GM18519 (cell line): ENCODE measurements around the gene SIAH3.

Experiments used
- ATAC-seq: cut with Tn5 transposase; IDR thresholded peaks from one replicate; pipeline ENCODE4 v1.9.1; 2021; ENCODE audit warnings: mild to moderate bottlenecking, moderate library complexity; ENCODE audit not compliant: unreplicated experiment, low FRiP score

The SIAH3 gene

DNA sequence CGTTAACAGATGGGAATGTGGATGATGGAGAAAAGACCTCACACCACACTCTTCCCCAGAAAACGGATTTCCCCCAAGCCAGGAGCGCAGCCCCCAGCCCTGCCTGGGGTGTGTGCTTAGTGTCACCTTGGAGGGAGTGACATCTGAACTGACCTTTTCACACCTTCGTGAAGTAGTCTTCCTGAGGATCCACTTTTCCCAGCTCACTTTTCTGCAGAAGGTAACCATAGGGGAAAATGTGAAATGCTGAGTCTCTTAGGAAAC lies 26.2 kb downstream of the SIAH3 start:
- ATAC-seq, result no peak

DNA sequence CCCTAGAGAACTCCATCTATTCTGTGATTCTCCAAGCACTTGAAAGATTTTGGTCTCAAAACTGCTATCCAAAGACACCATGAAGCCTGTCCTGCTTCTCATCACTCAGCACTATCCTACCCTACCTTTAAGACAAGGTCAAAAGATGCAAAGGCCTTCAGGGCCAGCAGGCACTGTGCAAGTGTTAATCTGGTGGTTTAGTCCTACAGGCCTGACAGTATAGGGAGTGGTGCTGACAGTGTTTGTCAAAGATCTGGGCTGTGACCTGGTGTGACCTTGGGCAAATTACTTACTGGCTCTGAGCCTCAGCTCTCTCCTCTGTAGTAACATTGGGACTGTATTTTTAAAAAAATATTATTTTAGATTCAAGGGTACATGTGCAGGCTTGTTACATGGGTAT lies 28.0 kb downstream of the SIAH3 start:
- ATAC-seq, result no peak

DNA sequence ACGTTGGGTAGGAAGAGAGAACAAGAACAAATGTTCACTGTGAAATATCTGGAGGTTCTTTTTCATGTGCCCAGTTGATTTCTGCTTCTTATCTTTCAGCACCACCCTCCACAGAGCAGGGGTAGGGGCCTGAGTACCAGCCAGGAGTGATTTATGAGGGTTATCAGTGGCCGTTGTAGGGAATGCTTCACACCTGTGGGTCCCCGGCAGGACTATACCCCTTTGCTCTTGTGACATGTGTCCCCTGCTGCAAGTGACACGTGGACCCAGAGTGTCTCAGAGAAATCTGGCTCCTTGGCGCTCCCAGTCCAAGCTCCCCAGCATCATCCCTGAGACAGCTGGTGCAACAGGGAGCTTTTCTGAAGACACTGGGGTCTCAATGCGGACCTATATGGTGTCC lies 29.7 kb downstream of the SIAH3 start:
- no peak for ATAC-seq

DNA sequence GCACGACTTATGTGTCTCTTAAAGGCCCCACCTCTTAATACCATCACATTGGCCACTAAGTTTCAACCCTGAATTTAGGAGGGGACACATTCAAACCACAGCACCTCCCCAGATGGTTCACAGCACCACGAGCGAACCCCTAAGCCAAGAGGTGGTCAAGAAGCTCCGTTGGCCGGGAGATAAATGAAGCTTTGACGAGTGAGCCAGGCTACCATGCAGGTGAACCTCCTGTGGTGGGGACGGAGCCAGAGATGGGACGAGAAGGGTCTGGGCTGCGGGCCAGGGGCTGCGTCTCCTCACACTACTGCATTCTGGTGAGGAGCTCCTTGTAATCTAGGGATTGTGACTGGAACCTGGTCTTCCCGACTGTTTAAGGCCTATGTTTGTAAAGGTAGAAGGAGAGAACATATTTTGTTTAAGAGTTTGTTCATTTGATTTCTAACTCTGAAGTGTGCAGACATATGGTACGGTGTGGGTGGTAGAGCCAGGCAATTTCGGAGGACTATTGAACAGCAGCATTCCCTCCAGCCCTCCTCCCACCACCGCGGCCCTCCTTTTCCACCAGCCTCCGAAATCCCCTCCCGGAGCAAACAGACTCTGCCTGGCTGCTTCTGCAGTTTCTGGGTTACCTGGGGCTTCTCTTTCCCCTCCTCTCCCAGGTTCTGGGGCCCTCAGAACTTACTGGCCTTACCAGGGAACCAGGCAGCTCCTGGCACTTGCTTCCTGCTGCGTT lies 31.3 kb downstream of the SIAH3 start:
- ATAC-seq, result no peak

DNA sequence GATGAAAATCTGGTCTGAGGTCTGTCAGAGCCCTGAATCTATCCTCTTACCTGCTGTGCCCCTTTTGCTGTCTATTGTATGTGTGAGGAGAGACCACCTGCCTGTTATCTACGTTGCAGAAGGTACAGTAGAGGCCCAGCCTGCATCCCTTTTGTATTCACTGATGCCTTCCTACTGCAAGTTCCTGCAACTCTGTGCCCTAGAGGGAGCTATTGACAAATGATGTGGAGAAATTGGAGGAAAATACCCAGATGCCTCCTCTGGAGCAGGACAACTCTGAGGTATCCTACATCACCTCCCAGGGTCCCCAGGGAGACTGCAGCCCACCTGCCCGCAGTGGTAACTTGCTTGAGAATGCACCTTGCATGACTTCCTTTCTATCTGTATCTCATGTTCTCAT lies 33.7 kb downstream of the SIAH3 start:
- no peak for ATAC-seq

DNA sequence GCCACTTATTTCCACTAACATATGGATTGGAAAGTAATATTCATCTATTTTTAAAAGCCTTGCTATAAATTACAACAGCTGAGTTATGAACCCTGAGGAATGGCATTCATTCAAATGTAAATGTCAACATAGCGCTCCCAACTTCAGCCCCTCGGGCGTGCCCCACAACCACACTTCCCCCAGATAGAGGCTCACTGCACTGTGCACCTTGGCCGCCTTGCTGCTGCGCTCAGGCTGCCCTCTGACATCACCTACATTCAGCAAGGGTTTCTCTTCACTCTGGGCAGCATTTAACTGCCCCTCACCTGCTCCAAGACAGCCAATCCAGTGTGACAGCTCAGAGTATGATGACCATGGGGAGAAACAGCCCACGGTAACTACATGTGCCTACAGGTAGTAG lies 35.1 kb downstream of the SIAH3 start:
- no peak for ATAC-seq

DNA sequence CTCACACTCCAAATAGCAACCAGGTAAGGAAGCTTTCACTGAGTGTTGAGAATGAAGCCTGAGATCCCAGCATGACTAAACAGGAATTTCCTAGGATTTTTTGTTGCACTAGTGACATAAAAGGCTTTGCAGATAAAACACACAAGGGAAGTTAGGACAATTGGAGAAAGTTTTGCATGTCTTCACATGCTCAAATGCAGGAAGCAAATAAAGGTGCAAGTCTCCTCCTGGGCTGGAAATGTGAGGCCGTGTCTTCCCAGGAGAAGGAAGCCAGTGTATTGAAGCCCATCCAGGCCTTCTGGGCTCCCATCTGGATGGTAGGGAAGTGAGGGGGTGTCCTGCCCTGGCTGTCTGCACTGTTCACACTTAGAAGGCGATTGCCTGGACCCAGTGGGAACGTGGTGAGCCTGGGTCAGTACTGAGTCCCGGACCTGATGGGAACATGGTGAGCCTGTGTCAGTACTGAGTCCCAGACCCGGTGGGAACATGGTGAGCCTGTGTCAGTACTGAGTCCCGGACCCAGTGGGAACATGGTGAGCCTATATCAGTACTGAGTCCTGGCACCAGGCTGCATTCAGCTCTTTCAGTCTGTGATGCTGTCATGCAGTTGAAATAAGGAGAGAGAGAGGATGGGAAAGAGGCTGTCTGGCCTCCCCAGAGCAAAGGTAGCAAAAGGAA lies 38.7 kb downstream of the SIAH3 start:
- no peak for ATAC-seq

DNA sequence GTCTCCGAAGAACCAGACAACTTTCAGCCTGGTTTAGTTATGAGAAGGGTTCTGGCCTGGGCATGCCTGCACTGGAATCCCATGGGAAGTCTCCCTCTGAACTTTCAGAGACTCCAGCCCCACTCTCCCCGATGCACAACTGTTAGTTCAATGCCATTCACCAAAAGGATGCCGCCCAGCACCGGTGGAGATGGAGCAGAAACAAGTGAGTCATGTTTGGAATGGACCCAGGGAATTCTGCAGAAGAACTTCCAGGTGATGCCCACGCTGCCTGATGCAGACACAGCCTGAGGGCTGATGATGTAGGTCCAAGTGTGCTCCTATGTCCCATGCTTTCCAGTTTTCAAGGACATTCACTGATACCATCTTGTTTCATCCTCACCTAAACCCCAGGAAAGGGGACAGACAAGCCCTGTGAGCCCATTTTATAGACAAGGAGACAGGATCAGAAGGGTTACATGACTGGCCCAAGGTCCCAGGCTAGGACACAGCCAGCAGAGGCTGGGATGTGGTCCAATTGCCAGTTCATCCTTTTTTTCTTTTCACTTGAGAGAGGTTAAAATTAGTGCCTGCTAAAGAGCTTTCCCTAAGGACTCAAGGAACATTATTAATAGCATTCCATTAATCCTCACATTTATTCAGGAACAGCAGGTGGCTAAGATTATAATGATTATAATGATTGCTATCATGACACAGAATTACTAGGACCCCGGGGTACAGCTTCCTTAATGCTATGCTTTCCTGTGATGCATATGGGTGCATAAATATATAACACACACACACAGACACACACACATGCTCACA lies 39.5 kb downstream of the SIAH3 start:
- ATAC-seq, result no peak

DNA sequence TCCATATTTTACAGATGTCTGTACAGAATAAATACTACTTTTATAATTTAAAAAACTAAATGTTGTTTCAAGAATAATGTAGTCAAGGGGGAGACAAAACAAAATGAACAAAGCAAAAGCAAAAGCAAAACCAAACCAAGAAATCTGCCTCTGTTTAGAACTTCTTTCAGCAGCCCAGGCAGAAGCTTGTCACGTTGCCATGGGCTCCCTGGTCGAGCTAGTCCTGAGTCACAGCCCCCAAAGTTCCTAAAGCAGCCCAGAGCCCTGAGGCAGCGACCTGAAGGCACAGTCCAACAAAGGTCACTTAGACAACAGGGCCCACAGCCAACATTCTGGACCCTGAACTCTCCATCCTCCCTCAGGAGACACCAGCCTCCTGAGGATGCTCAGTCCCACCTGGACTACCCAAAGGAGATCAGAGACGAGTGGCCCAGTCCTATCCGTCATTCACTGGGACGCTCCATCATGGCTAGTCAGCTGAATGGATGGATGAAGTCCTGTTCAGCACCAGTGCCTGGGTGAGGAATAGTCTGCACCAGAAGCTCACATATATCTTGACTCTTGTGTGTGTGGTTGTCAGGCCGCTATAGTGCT lies 41.7 kb downstream of the SIAH3 start:
- no peak for ATAC-seq

DNA sequence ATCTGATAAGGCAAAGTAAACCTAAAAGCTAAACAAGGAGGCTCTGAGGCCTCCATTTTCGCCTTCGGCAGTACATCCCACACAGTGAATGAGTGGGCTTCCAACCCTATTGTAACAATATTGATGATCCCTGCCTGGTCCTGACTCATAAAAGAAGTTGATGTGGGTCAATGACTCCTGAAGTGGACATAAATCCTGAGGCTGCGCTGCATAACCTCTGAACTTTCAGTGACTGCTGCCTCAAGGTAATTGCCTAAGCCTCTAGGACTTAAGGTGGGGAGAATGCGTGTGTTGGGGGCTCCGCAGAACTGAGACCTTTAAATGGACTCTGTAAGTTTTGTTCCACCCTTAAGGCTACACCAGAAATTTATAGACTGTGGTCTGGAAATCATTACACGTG lies 42.6 kb downstream of the SIAH3 start:
- ATAC-seq, result no peak

DNA sequence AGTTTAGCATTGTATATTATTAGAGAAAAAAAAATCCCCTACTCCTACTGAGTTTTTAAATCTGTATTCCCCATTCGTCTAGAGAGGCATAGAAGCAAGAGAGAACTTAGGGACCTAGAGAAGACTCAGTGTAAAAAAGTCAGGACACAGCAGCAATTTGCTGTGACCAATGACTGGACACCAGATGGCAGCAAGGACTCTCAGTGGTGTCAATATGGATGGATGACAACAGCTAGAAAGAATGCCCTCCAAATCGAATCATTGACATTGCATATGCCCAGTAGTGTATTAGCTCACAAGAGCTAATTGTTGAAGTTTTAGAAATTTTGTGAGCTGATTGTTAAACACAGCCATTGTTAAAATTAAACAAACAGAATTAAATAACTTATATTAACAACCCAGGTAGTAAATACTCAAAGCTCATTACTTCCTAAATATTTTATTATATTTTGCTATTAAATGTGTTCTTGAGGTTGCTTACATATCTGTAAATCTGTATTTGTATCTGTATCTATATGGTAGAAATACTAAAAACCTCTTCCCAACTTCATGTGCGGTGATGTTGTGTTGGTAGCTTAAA lies 43.9 kb downstream of the SIAH3 start:
- ATAC-seq, result no peak

DNA sequence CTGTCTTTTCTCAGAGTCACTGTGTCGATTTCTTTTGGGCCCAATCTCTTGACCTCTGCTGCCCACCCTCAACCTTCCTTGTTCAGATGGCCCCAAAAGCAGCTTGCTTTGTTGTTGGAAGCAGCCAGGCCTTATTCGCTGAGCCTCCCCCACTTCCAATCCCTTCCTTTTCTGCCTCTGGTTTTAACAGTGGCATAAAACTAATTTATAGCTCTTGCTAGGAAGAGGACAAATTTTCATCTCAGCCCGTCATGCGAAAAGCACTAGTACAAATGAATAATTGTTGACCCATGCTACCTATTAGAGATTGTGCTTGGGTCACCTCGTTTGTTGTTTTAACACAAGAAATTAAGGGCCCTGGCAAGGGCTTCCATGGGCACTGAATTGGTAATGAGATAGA lies 51.1 kb downstream of the SIAH3 start:
- no peak for ATAC-seq

DNA sequence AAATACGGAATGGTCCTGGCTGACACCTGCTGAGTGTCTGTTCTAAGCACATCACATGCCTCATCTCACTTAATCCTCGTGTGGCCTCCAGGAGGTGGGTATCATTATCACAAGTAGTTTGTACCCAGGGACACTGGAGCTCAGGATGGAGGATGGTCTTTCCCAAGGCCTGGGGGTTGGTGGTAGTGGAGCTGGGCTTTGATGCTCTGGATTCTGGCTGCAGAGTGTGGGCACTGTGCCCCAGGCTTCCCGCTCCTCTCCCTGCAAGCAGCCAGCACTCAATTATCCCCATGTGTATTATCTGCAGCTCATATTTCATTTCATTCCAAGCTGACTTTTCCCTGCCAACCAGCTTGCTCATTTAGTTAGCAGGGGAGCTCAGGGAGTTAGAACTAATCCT lies 52.1 kb downstream of the SIAH3 start:
- ATAC-seq, result no peak

DNA sequence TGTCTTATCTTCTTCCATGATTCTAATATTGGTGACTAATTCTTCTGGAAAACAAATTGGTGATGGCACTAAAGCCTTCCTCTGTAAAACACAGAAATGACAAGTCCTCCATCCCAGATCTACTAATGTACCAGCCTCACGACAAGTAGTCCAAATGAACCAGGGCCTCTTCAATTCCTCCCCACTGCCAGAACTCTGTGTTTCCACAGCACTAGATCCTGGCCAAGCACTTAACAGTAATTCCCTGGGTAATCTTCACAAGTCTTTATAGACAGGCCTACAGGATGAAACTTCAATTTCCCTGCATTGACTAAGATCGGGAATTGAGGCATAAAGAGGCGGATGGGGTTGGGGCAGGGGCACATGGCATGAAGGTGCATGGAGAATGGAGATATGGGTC lies 52.7 kb downstream of the SIAH3 start:
- ATAC-seq, result no peak

DNA sequence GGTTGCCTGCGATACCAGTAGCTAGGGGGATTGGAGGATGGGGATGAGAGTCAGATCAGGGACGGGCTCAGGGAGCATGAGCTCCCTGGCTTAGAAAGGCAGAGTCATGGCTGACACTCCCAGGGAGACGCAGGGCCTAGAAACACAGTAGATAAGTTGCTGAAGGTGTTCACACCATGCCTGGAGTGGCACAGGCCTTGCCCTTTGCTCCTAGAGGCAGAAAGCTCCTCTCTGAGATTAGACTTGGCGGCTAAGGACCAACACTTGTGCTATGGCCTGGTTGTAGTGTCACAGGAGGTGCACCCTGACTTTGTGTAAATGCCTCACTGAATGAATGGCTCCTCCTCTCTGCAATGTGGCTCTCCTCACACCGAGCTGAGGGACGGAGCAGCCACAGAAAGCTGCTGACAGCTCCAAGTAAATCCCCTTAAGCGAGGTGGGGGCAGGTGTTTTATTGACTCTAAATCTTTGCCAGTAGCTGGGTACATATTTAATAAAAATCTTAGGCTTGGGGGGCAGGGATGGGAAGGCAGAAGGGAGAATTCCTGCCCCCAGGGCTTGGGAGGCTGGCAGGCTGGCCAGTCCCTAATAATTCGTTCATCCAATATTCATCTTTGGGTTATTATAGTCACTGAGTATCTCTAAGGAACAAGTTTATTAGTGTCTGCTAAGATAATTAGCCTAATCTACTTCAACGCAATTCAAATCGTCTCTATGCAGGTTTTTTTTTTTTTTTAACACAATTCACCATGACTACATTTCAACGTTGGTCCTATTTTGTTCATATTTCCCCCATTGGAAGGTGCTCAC lies 54.9 kb downstream of the SIAH3 start:
- ATAC-seq, result no peak

DNA sequence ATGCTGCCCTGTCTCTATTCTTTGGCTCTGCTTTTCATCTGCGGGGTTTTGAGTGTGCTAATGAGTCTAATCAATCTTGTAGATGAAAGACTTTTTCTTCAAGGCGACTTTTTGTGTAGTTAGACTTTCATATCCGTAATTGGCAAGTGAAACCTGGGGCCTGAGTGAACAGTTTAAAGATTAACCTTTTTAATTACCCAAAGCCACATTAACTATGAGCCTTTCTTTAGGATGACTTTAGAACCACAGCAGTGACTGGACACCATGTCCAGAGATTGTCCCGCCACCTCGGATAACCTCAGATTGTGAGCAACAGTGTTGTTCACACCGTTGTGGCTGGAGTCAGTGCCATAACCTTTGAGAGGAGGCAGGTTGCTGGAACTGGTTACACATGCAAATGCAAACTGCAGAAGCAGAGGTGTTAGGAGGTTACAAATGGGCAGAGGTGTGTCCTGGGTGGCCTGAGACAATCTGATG lies 58.7 kb downstream of the SIAH3 start:
- no peak for ATAC-seq

DNA sequence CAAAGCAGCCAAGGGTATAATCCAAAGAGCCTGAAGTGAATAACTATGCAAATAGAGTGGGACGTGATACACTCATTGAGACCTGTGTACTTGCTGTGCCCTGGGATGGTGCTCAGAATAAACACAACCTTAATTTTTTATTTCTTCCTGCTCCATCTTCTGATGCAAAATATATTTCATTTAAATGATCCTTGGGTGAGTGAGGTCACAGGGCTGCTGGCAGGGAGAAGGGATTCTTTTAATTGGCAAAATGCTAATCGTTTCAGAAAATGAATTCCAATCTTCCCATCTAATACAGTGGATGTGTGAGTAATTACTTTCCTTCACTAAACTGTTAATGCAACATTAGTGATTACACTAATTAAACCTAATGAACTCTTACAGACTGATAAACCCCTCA lies 63.5 kb downstream of the SIAH3 start:
- ATAC-seq, result no peak

DNA sequence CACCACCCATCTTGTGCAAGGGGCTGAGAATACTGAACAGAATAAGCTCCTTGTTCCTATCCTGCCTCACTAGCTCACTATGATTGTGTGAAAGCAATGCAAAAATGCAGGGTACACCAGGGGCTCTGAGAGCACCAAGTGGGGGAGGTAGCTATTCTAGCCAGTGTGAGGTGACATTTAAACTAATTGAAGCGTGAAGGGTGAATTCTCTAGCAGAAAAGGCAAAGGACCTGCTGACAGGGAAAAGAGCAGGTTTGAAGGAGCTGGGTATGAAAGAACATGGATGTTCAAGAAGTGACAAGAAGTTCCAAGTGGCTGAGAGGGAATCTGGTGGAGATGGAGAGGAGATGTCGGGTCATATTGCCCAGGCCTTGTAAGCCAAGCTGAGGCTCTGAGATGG lies 64.2 kb downstream of the SIAH3 start:
- no peak for ATAC-seq

DNA sequence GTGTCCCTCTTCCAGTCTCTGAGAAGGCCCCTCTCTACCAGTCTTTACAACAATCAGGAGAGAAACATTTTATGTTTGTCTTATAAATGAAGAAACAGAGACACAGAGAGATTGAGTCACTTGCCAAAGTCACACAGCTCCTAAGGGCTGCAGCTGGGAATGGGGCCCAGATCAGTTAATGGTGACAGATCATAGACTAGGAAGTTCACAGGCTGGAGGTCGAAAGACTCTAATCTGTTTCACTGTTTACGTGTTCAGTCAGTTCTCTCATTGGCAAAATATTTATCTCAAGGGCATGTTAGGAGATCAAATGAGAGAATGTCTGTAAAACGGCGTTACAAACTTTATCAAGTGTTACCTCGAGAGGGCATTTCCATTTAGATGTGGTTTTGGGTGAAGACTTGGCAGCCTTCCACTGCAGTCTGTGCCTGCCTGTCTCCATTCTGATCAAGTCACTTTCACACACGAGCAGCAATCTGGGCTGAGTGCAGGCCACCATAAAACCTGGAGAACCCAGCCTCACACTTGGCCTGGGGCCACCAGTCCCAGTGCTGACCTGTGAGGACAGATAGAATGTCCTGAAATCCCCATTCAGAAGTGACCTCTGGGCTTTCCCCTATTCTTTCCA lies 65.1 kb downstream of the SIAH3 start:
- ATAC-seq, result no peak
